GM21723 (cell line): ENCODE measurements around the gene MOB3C.
"Not testable (repeated sequence)": the region's sequence is repeated elsewhere in the genome, so short reads cannot be mapped to it uniquely, and the experiment has no call there.

Experiments used
- ATAC-seq: cut with Tn5 transposase; IDR thresholded peaks from one replicate; pipeline ENCODE4 v1.9.1; 2021; ENCODE audit warnings: mild to moderate bottlenecking, moderate library complexity; ENCODE audit not compliant: unreplicated experiment

The MOB3C gene

DNA sequence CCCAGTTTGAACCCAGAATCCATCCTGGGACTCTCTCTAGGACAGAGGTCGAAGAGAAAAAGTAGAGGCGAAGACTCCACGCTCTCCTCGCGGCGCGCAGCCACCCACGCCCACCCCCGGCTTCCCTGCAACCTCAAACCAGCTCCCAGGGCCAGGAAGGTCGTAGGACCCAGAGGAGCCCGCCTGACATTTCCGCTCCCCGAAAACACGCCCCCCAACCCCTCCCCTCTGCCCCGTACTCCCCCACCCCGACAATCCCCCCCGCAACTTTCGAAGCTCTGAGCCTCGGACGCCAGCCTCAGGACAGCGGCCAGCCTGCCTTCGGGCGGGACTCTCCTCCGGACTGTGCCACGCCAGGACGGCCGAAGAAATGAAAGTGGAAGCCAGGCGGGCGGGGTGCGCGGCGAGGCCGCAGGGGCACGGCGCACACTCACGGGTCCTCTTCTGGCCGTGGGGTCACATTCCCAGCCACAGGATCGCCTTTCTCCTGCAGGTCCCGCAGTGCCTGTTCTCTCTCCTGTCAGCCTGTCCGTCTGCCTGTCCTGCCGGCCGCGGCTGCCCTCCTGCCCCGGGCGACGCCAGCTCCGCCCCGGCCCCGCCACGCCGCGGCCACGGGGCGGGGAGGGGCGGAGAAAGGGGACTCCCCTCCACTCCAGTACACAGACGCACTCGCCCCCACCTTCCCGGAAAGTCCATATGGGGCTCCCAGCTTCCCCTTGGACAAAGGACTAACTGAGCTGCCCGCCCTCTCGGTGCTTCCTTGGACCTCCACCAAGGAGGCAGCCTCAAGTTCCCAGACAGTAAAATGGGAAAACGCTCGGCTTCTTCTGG lies at the start of gene MOB3C:
MOB3C (minus strand) TSS at position 535 of the 831 bp plus-strand sequence. CDS start 3,490 bp downstream, outside the sequence.
- ATAC-seq, result peak; percentile 72

DNA sequence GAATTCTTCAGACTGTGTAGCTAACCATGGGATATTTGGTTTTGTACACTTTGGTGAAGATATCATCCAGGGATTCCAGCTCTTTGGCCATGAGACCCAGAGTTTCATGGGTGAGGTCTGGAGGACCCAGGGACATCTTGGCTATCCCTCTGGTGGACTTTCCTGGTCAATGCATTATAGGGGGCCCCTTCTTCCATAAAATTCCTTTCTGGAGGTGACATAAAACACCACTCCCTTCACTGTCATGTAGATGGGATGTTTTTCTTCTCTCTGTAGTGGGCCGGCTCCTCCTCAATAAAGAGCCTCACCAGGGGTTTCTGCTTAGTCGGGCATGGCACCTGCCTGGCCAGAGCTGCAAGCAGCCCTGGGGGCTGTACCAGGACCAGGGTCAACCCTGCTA lies 49.4 kb upstream of the MOB3C start:
- ATAC-seq, result no peak

DNA sequence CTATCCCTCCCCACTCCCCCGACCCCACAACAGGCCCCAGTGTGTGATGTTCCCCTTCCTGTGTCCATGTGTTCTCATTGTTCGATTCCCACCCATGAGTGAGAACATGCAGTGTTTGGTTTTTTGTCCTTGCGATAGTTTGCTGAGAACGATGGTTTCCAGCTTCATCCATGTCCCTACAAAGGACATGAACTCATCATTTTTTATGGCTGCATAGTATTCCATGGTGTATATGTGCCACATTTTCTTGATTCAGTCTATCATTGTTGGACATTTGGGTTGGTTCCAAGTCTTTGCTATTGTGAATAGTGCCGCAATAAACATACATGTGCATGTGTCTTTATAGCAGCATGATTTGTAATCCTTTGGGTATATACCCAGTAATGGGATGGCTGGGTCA lies 46.3 kb upstream of the MOB3C start:
- ATAC-seq, result not testable (repeated sequence)

DNA sequence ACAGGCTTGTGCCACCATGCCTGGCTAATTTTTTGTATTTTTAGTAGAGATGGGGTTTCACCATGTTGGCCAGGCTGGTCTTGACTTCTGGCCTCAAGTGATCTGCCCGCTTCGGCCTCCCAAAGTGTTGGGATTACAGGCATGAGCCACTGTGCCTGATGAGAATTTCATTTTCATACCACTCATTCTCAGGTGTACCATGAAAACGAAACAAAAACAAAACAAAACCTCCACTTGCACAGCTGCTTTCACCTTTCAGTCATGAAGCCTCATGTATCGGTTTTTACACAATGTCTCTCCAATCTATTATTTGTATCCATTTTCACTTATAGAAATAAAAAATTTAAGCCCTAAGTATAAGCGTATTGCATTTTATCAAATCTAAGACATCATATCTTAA lies 43.5 kb upstream of the MOB3C start:
- peak; percentile 78 for ATAC-seq

DNA sequence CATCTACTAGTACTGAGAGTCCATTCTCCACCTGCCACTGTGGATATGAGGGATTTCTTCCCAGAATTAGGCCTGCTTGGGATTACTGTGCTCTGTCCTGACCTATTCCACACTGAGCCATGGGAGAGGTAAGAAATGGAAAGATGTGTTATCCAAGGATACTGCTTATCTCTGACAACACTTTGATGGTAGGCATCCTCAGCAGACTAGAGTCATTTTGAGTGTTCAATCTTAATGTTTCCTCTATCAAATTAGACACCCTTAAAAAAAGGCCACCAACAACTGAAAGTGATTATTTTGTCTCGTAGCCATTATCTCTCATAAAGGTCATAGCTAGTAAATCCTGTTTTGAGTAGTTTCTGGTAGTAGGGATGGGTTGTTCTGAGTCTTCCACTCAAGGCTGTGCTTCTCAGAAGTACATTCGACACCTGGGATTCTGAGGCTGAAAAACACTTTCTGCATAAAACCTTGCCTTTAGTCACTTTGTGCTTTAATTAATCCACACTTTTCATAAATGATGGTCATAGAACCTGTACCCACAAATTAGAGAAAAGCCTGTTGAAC lies 42.8 kb upstream of the MOB3C start:
- ATAC-seq, result no peak

DNA sequence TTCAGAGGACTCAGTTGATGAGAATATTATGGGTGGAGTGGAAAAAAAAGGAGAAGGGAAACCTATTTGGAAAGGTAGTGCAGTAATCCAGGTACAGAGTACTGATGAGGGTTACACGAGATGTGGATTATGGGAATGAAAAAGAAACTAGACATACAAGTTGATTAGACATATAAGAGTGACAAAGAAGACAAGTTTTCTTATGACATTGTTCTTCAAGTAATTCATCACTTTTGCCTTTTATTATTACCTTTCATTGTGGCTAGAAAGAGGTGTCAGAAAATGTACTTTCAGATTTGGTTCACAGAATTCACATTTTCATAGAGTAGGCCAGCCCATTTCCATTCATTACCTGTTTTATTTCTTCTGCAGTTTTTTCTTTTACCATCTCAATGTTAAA lies 41.2 kb upstream of the MOB3C start:
- ATAC-seq, result no peak

DNA sequence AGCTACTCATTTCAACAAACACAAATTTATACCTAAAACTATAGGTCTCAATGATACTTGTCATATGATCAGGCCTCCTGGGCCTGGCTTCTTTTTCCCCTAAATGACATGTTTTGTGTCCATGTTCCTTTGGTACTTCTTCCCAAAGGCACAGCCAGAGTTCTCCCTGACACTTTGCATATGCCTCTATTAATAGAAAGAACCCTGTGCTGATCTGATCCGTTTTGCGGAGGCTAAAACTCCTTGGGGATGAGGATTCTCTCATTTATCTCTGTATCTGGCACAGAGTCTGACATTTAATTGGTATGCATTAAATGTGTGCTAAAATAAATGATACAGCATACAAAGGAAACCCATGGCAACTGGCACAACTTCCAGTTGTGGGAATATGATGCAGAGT lies 40.0 kb upstream of the MOB3C start:
- no peak for ATAC-seq

DNA sequence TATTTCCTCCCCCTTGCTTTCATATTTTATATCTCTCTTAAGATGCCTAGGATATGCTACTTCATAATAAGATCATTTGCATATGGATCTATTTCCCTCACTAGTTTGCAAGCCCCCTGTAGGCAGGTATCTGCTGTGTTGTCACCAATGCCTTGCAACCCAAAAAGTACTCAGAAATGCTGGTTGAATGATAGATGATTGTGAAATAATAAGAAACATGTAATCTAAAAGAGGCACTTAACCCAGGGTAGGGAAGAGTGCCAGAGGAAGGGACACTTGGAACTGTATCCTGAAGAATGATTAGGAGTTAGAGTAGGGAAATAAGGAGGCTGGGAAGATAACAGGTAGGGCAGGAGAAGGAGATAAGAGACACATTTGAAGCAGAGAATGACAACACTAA lies 39.2 kb upstream of the MOB3C start:
- ATAC-seq, result no peak

DNA sequence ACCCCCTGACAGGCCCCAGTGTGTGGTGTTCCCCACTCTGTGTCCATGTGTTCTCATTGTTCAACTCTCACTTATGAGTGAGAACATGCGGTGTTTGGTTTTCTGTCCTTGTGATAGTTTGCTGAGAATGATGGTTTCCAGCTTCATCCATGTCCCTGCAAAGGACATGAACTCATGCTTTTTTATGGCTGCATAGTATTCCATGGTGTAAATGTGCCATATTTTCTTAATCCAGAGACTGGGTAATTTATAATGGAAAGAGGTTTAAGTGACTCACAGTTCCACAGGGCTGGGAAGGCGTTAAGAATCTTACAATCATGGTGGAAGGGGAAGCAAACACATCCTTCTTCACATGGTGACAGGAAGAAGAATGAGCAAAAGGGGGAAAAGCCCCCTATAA lies 38.1 kb upstream of the MOB3C start:
- not testable (repeated sequence) for ATAC-seq

DNA sequence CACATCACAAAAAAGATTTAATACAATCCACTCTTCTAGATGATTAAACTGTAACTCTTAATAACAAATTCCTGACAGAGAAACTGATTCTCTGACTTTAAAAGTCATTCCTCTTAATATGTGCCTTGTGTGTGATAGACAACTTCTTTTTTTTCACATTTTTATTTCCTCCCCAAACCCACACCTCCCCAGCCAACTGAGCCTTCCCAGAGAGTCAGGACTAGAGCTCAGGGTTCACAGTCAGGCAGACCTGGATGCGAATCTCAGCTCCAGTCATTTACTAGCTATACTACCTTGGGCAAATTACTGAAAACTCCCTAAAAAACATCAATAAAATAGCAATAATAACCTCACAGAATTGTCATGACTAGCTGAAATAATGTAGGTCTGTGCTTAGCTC lies 37.4 kb upstream of the MOB3C start:
- no peak for ATAC-seq

DNA sequence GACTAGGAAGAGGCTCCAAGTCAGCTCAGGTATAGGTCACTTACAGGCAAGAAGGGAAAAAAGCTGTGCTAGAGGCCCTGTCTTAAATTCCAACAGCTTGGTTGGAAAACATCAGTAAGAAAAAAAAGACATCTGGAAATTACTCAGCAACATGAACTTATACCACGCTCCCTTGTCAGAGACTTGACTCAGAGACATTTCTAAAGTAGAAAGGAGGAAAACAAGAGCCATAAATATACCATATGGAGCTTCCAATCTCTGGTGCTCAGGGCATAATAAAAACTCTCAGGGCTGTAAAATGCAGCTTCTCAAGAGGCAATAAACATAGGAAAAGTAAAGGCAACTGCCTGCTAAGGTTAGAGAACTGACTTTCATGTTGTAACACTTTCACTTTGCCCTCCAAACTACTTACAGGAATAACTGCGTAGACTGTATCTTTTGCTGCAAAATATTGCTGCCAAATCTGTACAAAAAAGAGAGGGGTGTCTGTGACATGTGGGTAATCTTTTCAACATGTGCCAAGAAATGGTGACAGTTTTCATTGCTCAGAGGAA lies 36.9 kb upstream of the MOB3C start:
- ATAC-seq, result no peak

DNA sequence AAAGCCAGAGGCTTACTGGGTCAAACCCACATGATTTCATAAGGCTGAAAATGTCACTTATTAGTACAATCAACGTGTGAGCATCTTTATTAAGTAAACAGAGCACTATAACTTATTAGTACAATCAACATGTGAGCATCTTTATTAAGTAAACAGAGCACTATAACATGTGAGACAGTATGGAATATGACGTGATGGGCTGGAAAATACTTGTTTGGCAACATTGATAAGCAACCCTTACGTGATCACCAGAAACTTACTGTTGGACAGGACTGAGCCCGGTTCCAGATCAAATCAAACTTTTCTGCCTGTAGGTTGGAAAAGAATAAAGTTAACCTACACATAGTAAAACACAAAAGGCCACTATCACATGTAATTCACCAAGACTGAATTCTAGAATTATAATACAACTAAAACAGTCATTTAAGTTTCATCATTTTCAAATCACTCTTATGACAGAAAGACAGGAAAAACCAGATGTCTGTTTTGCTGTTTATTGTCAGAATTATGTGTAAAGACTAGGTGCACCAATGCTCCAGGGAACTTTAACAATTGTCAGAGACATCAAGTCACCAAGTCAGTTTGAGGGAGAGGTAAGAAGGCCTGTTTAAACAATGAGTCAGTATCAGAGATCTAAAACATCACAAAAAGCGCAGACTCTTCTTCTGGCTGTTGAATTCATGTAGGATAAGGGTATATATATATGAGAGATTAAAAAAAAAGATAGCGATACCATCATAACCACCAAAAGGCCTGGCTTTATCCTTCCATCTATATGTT lies 35.9 kb upstream of the MOB3C start:
- ATAC-seq, result no peak

DNA sequence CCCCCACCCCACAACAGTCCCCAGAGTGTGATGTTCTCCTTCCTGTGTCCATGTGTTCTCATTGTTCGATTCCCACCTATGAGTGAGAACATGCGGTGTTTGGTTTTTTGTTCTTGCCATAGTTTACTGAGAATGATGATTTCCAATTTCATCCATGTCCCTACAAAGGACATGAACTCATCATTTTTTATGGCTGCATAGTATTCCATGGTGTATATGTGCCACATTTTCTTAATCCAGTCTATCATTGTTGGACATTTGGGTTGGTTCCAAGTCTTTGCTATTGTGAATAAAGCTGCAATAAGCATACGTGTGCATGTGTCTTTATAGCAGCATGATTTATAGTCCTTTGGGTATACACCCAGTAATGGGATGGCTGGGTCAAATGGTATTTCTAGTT lies 34.5 kb upstream of the MOB3C start:
- ATAC-seq, result not testable (repeated sequence)

DNA sequence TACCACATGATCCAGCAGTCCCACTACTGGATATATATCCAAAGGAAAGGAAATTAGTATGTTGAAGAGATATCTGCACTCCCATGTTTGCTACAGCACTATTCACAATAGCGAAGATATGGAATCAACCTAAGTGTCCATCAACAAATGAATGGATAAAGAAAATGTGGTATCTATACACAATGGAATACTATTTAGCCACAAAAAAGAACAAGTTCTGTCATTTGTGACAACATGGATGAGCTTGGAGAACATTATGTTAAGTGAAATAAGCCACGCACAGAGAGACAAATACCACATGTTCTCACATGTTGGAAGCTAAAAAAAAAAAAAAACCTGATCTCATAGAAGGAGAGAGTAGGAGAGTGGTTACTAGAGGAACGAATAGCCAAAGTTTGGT lies 33.9 kb upstream of the MOB3C start:
- ATAC-seq, result no peak

DNA sequence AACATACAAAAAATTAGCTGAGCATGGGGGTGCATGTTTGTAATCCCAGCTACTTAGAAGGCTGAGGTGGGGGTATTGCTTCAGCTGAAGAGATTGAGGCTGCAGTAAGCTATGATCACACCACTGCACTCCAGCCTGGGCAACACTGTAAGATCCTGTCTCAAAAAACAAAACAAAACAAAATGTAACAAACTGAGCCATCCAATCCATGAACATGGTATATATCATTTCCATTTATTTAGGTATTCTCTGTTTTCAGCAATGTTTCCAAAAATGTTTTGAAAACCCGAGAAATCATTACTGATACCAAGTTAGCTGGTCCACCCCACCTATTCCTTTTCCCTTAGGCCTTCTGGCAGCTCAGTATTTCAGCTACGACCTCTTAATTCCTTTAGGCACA lies 33.2 kb upstream of the MOB3C start:
- ATAC-seq, result no peak

DNA sequence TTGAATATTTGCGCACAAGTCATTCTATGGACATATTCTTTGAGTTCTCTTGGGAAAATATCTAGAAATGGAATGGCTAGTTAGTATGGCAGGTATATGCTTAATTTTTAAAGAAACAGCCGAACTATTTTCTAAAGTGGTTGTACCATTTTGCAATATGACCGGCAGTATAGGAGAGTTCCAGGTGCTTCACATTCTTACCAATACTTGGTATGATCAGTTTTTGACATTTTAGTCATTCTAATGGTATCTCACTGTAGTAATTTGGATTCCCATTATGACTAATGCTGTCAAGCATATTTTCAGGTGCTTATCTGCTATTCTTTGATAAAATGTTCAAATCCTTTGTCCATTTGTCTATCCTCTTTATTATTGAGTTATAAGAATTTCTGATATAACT lies 31.0 kb upstream of the MOB3C start:
- no peak for ATAC-seq

DNA sequence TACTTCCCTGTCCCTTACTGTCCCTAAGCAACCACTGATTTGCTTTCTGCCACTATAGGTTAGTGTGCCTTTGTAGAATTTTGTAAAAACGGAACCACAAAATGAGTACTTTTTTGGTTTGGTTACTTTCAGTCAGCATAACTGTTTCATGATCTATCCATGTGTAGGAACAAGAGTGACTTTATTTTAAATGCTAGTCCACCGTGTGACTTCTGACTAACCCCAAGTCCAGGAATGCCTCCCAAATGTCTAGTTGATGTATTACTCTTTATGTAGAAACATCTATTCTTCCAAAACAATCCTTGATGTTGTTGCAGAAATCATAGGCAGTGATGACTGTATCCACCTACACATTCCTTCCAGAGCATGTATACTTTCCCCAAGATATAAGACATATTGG lies 30.2 kb upstream of the MOB3C start:
- no peak for ATAC-seq

DNA sequence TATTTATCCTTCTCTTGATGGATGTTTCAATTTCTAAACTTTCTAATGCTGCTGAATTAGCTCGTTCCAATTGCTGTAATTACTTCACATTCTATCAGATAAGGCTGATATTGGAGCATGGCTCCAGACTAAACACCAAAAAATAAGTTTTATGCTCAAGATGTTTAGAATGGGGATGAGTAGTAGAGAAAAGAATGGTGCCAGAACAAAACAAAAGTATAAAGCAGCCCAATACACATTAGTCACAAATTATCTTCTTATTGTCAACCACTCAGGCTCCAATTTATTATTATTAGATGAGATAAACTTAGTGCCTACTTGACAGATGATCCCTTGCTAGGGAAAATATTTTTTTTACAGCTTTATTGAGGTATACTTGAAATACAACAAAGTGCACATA lies 29.7 kb upstream of the MOB3C start:
- ATAC-seq, result no peak

DNA sequence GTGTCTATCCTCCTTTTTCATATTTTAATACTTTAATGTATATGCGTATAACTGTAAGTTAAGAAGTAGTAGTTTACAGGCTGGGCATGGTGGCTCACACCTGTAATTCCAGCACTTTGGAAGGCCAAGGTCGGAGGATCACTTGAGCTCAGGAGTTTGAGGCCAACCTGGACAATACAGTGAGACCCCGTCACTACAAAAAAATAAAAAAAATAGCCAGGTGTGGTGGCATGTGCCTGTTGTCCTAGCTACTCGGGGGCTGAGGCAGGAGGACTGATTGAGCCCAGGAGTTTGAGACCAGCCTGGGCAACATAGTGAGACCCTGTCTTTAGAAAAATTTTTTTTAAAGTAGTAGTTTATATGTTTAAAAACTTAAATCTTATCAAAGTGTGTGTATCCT lies 29.2 kb upstream of the MOB3C start:
- no peak for ATAC-seq

DNA sequence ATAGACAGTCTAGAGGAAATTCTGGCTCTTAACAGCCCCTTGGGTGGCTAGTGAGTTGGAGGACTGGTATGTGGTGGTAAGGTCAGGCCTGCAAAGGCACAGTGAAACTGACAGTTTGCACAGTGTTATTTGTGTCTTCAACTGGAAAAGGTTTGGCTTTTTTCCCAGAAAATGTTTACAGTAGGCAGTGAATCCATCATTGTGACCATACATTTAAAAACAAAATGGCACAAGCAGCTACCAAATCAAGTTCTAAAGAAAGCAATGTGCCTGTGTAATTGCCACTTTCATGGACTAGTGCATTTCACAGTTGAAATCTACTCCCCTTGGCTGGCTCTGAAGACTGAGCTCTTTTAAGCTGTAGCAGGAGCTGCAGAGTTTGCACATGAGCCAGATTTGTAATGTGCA lies 26.8 kb upstream of the MOB3C start:
- no peak for ATAC-seq

DNA sequence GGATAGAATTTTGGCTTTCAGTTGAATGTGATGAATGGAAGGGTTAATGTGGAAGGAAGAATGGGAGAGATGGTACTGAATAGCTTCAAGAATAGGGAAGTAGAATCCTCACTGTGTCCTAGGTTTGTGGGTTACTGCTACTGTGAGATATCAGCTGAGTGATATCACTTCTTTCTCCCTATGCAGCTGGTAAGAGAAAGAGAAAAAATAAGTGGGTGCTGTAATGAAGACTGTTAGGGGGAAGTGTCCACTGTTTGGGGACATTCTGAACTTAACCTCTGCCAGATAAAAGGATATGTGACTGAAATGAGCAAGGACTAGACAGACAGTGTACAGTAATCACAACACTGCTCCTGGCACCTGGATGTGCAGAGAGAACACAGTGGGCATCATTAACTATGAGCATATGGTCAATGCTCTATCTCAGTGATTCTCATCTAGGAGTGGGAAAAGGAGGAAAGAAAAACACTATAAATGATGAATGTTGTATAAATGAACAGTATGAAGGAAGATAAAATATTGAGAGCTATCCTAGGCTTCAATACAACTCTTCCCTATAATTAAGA lies 25.6 kb upstream of the MOB3C start:
- no peak for ATAC-seq
